Ramos (cell line): ENCODE results near the gene COPB2.

Source experiments
- in situ Hi-C: fragments of 300-500 bp; cut with MboI; formaldehyde crosslinking; loops from one replicate; pipeline ENCODE4 v1.14.3; 2022; ENCODE audit warnings: low sequenced_read_pairs; ENCODE audit not compliant: unreplicated experiment

The COPB2 gene

GRCh38 chr3:139334675-139335074 lies 54.8 kb downstream of the COPB2 start:
- in situ Hi-C loops: loop anchor here (5.0 to 25.0 kb wide), 2 partner anchors 397 to 647 kb away; no protein-coding TSS in a partner anchor

GRCh38 chr3:139332092-139332491 lies 57.4 kb downstream of the COPB2 start:
- in situ Hi-C loops: loop anchor here (5.0 to 25.0 kb wide), 2 partner anchors 395 to 645 kb away; no protein-coding TSS in a partner anchor

- in situ Hi-C loops: loop anchor here (25.0 kb wide), 1 partner anchor 642 kb away; no protein-coding TSS in a partner anchor
These were observed 60.0 kb downstream of the COPB2 start for GRCh38 chr3:139329364-139329850.

DNA sequence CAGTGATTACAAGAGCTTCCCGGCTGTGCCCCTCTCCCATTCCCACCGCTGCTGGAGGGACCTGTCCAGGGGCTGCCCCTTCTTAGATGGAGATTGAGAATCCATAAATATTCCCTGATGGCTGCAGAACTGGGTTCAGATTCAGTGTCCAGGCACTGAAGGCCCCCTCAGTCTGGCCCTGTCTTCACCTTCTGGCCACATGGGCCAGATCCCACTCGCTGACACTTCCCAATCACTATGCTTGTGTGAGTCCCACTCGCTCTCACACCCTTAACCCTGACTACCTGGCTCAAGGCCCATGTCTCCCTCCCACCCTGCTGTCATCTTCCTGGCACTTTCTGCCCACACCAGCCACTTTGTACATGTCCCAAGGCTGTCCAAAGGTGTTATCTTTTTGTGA lies 61.1 kb downstream of the COPB2 start:
- in situ Hi-C loops: loop anchor here (25.0 kb wide), 1 partner anchor 641 kb away; no protein-coding TSS in a partner anchor

DNA sequence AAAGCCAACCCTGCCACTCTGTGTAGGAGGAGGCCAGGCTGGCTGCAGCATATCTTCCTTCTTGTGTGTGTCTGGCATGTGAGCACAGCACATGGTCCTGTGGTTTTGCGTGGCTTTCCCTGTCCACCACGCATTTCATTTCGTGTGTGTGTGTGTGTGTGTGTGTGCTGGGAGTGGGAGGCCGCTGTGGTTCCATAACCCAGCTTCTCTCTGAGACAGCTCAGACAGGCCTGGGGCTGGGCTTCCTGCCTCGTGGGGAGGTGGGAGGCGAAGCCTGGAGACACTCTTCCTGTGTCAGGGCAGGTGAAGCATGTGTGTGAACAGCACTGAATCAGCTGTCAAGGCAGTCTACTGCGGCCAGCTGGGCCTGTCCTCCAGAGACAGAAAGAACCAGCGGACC lies 61.6 kb downstream of the COPB2 start:
- in situ Hi-C loops: loop anchor here (25.0 kb wide), 1 partner anchor 641 kb away; no protein-coding TSS in a partner anchor

DNA sequence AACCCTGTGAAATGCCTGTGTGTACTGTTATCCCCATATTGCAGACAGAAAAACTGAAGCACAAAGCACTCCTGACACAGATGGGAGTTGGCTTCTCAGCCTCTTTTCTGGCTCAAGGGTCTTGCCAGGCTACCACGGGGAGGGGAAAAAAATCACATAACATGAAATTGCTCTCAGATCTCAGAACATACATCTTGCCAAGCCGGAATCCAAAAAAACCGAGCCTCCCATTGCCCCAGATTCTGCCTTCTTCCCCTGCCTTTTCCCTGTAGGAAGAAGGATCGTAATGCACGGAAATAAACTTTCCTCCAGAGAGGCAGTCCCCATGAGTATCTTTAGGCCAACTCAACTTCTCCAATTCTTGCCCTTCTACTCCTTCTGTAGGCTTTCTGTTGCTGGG lies 62.2 kb downstream of the COPB2 start:
- in situ Hi-C loops: loop anchor here (25.0 kb wide), 1 partner anchor 640 kb away; no protein-coding TSS in a partner anchor

DNA sequence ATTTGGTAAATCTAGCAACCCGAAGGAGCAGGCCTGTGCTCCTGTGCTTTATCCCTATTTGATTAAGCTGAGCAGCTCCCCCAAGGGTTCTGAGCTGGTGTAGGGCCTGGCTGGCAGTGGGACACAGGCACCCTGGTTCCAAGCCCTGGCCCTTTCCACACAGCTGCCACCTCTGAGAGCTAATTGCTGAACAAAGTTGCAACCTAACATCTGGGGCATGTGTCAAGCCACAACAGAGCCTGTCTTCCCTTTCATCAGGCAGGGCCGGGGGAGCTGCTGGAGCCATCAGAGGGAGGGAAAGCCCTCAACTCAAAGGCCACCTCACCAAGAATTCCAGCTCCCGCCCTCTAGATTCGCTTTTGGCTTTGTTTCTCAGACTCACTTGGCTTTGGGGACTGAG lies 62.7 kb downstream of the COPB2 start:
- in situ Hi-C loops: loop anchor here (25.0 kb wide), 1 partner anchor 639 kb away; no protein-coding TSS in a partner anchor

DNA sequence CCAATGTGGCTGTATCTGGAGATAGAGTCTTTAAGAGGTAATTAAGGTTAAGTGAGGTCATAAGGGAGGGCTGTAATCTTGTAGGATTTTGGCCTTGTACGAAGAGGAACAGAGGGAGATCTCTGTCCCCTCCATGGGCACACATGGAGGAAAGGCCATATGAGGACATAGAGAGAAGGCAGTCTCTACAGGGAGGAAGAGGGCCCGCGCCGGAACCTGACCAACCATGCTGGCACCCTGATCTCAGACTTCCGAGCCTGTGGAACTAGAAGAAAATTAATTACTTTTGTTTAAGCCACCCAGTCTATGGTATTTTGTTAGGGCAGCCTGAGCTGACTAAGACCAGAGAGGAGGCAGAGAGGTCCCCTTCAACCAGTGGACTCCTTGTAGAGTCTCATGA lies 63.3 kb downstream of the COPB2 start:
- in situ Hi-C loops: loop anchor here (25.0 kb wide), 1 partner anchor 639 kb away; no protein-coding TSS in a partner anchor

DNA sequence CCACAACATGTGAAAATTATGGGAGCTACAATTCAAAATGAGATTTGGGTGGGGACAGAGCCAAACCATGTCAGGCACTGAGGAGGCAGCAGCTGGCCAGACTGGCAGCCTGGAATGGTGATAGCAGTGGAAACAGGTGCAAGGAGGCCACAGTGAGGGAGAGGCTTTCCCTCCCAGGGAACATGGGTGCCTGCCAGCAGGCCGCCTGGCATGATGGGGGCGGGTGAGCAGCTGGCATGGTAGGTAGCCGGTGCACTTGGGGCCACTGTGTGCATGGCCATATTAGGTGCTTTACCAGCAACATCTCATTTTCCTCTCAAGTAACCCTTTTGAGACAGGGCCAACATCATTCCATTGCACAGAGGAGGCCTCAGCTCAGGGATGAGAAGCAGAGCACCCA lies 63.9 kb downstream of the COPB2 start:
- in situ Hi-C loops: loop anchor here (25.0 kb wide), 1 partner anchor 638 kb away; no protein-coding TSS in a partner anchor

GRCh38 chr3:139324456-139324855 lies 65.0 kb downstream of the COPB2 start:
- in situ Hi-C loops: no loop called here

DNA sequence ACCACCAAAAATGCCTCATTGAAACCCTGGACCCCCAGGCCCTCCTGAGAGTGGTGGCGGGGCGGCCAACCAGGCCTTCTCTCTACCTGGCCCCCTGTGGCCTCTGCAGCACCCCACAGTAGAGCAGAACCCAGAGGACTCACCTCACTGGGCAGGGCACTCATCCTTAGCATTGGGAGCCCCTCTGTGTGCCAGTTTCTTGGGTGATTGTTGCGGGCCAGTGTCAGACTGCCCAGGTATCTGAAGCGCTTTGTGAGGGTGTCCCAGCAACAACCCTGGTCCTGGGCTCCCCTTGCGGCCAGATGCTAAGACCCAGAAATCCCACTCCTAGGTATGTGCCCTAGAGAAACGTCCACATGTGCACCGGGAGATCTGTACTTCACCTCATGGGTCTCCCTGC lies 66.3 kb downstream of the COPB2 start:
- in situ Hi-C loops: no loop called here

- in situ Hi-C loops: no loop called here
These were observed 67.1 kb downstream of the COPB2 start for GRCh38 chr3:139322346-139322745.

GRCh38 chr3:139320551-139321309 lies 68.7 kb downstream of the COPB2 start:
- in situ Hi-C loops: no loop called here

DNA sequence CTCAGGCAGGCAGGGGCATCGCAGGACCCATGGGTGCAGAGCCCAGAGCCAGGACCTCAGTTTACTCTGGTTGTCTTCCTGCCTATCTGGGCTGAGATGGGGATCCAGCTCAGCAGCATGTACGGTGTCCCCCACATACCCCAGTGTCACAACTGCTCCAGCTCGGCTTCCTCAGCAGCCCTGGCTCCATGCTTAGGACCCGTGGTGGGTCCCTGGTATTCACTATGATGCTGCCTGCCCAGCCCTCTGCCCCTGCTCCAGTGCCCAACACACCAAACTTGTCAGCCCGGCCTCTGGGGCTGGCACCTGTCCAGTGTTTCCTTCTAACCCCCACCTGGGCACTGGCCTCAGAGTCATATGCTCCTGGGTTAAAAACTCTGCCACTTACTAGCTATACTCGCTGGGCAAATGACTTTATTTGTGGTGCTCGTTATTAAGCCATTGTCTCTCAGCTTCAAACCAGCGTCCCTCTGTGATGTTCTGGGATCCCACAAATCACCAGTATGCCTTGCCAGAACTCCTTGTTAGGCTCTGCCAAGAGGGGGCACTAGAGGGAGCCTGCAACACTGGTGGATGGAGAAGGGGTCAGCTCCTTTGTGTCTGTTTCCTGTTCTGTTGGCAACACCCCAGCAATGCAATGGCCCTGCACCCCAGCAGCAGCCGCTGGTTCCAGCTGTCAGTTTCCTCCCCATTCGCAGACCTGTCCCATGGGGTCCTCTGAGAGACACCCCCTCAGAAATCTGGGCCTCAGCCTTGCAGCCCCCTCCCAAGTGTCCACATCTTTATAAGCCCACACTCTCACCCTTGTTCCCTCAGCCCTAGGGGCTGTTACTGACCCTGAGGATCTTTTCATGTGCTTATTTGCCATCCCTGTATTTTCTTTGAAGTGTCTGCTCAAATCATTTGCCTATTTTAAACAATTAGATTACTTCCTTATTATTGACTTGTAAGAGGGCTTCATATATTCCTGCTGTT lies 69.7 kb downstream of the COPB2 start:
- in situ Hi-C loops: no loop called here

DNA sequence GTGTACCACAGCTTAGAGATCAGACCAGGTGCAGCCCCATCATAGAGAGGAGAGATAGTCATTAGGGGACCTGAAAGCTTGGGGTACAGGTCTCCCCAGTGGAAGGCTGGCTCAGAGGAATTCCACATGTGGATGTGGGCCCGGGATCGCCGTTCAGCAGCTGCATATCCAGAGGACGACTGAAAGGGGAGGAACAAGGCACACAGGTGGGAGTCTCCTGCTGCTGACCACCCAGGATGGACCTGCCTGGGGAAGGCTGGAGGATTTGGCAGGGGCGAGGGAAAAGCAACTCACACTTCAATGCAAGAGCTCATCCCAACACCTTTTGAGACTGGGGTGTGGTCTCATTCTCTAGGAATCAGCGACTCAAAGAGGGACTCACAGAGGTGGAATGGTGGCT lies 70.6 kb downstream of the COPB2 start:
- in situ Hi-C loops: no loop called here

DNA sequence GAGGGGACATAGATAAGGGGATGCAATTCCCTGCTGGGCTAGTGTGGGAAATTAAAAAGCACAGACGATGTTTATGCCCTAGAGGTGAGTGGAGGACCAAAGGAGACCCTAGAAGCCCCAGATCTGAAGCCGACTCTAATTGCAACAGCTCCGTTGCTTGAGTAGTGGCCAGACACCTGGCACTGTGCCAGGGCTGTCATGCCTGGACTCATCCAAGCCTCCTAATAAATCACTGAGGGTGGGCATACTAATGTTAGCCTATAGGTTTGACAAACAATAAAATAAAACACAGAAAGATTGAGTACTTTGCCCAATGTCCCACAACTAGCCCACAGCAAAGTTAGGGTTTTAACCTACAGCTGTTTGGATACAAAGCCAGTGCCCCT lies 71.0 kb downstream of the COPB2 start:
- in situ Hi-C loops: no loop called here

GRCh38 chr3:139317660-139318430 lies 71.6 kb downstream of the COPB2 start:
- in situ Hi-C loops: no loop called here

GRCh38 chr3:139317215-139317614 lies 72.2 kb downstream of the COPB2 start:
- in situ Hi-C loops: no loop called here

GRCh38 chr3:139313921-139314320 lies 75.5 kb downstream of the COPB2 start:
- in situ Hi-C loops: no loop called here

DNA sequence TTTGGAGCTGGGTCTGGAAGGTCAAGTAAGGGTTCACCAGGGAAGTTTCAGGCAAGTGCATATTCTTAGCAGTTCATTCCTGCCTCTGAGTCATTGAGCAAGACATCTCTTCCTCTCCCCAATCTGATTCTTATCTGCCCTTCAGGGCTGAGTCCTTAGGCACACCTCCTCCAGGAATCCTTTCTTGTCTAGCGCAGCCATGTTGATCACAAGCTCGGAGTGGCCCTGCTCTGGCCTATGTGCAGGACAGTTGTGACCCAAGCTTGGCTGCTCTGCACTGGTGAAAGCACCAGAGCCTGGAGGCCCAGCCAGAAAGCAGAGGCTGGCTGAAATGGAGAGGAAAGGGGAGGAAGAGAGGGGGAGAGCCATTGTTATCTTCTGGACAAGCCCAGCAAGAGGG lies 76.5 kb downstream of the COPB2 start:
- in situ Hi-C loops: no loop called here
